Iris pigment epithelial cell (primary cell): ENCODE measurements around the gene GMEB1.
"Not testable (repeated sequence)": the region's sequence is repeated elsewhere in the genome, so short reads cannot be mapped to it uniquely, and the experiment has no call there.

ENCODE experiments used
- DNase-seq: peaks from one replicate; pipeline ENCODE4 v3.0.0-alpha.2; 2011; ENCODE audit warnings: low read depth

The GMEB1 gene

GRCh38 chr1:28672971-28673370 is 4.4 kb downstream of the GMEB1 start:
- not testable (repeated sequence) for DNase-seq

- no peak for DNase-seq
Observed at GRCh38 chr1:28675924-28676257, 7.3 kb downstream of the GMEB1 start.

- DNase-seq = peak; percentile 31
Observed at GRCh38 chr1:28680151-28680550, 11.6 kb downstream of the GMEB1 start.

- peak; percentile 47 for DNase-seq
Observed at GRCh38 chr1:28682840-28683239, 14.3 kb downstream of the GMEB1 start.

GRCh38 chr1:28684937-28685336 is 16.4 kb downstream of the GMEB1 start:
- DNase-seq = no peak

- DNase-seq = not testable (repeated sequence)
Observed at GRCh38 chr1:28691627-28692026, 23.0 kb downstream of the GMEB1 start.

GRCh38 chr1:28703629-28704028 is 35.0 kb downstream of the GMEB1 start:
- DNase-seq = no peak

GRCh38 chr1:28716336-28716735 is 47.8 kb downstream of the GMEB1 start:
- no peak for DNase-seq

- no peak for DNase-seq
Observed at GRCh38 chr1:28718166-28718565, 49.6 kb downstream of the GMEB1 start.

GRCh38 chr1:28718586-28719331 is 50.2 kb downstream of the GMEB1 start:
- DNase-seq = peak; percentile 71

GRCh38 chr1:28719332-28719619 is 50.7 kb downstream of the GMEB1 start:
- DNase-seq = no peak

- no peak for DNase-seq
Observed at GRCh38 chr1:28720376-28720775, 51.8 kb downstream of the GMEB1 start.

- DNase-seq = peak; percentile 63
Observed at GRCh38 chr1:28721927-28722326, 53.3 kb downstream of the GMEB1 start.

- DNase-seq = not testable (repeated sequence)
Observed at GRCh38 chr1:28725365-28725764, 56.8 kb downstream of the GMEB1 start.

GRCh38 chr1:28735961-28736449 is 67.4 kb downstream of the GMEB1 start:
- DNase-seq = no peak

GRCh38 chr1:28736450-28737306 is 68.1 kb downstream of the GMEB1 start, which contains the start of gene YTHDF2:
Gene YTHDF2 (plus strand): TSS chr1:28736940. CDS start chr1:28737121, 181 bp downstream.
- DNase-seq = peak; percentile 97

GRCh38 chr1:28737307-28738132 is 68.9 kb downstream of the GMEB1 start:
- DNase-seq = peak; percentile 40

- DNase-seq = no peak
Observed at GRCh38 chr1:28740118-28740517, 71.5 kb downstream of the GMEB1 start.

- no peak for DNase-seq
Observed at GRCh38 chr1:28744184-28744583, 75.6 kb downstream of the GMEB1 start.

- DNase-seq = no peak
Observed at GRCh38 chr1:28745653-28746173, 77.1 kb downstream of the GMEB1 start.

- DNase-seq = peak; percentile 25
Observed at GRCh38 chr1:28750330-28750729, 81.7 kb downstream of the GMEB1 start.

- not testable (repeated sequence) for DNase-seq
Observed at GRCh38 chr1:28750771-28751294, 82.2 kb downstream of the GMEB1 start.
